LHCN-M2 (cell line): ENCODE data around the gene SUFU. TPM values are rescaled to one million over a fixed set of nuclear protein-coding genes. Genes with fewer than 3 reads are reported as not detected.

Experiments used
- DNase-seq: peaks from one replicate; pipeline ENCODE4 v3.0.0-alpha.2; 2012; ENCODE audit warnings: low read depth
- total RNA-seq: library from RNA; depleted of rRNA; stranded (reverse); fragments of >200 nt; gene quantifications from 2 replicates; pipeline ENCODE4 v1.2.3, GENCODE V29; 2014

SUFU gene
- total RNA-seq, 1 experiment from 2014 or later = 4.0 TPM

DNA sequence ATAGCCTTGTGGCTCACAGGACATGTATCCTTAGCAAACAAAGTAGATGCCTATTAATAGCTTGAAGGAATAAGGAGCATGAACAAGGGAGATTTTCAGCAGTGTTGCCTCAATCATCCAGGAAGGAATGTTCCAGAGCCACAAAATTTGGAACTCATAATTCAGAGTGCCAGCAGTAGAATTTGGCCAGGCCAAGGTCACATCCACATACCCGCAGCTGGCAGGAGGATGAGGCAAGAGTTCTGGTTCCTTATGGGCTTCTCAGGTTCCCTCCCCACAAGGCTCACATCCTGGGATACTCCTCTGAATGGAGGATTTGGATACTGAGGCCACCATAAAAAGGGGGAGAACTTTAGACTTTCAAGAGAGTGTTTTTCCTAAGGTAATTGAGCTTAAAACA is 45.8 kb downstream of the SUFU start:
- DNase-seq = peak; percentile 27

DNA sequence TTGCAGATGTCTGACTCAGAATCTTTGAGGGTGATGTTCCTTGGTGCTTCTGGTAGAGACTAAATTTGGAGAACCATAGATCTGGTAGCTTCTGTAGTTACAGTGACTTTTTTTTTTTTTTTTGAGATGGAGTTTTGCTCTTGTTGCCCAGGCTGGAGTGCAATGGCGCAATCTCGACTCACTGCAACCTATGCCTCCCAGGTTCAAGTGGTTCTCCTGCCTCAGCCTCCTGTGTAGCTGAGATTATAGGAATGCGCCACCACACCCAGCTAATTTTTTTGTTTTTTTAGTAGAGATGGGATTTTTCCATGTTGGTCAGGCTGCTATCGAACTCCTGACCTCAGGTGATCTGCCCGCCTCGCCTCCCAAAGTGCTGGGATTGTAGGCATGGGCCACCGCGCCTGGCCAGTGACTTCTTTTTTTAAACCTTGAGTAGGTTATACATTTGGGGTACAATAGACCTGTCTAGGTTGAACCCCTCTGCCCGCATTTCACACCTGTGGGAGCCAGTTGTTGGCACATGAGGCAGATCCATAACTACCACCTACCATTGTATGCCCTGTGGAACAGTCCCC is 47.0 kb downstream of the SUFU start:
- no peak for DNase-seq

DNA sequence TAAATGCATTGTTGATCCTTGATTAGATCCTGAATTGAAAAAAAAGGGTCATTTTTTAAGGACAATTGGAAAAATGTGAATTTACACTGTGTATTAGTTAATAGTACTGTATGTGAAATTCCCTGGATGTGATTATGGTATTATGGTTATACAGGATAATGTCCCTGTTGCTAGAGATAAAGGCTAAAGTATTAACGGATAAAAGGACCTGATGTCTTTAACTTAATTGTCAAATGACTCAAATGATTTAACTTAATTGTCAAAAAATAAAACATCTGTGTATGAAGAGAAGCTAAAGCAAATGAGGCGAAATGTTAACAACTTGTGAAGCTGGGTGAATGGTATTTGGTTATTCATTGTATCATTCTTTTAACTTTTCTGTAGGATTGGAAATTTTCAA is 48.8 kb downstream of the SUFU start:
- no peak for DNase-seq

DNA sequence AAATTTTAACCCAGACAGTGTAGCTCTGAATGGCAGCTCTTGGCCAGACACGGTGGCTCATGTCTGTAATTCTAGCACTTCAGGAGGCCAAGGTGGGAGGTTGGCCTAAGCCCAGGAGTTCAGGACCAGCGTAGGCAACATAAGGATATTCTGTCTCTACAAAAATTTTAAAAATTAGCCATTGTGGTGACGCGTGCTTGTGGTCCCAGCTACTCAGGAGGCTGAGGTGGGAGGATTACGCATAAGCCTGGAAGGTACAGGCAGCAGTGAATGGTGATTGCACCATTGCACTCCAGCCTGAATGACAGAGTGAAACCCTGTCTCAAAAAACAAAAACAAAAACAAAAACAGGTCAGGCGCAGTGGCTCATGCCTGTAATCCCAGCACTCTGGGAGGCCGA is 50.0 kb downstream of the SUFU start:
- DNase-seq = no peak

DNA sequence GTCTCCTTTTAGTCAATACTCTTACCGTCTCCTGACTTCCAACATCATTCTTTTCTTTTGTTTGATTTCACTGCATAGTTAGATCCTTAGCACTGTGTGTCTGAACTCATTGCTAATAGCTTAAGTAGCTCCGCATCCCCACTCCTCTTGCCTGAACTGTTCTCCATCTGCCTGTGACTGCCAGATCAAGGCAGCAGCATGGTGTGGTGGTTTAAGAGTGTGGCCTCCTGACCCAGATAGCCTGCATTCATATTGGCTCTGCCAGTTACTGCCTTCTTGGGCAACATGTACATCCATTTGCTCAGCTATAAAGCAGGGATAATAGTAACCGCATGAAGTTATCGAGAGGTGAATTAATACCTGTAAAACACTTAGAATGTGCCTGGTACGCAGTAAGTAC is 50.8 kb downstream of the SUFU start:
- DNase-seq = no peak

DNA sequence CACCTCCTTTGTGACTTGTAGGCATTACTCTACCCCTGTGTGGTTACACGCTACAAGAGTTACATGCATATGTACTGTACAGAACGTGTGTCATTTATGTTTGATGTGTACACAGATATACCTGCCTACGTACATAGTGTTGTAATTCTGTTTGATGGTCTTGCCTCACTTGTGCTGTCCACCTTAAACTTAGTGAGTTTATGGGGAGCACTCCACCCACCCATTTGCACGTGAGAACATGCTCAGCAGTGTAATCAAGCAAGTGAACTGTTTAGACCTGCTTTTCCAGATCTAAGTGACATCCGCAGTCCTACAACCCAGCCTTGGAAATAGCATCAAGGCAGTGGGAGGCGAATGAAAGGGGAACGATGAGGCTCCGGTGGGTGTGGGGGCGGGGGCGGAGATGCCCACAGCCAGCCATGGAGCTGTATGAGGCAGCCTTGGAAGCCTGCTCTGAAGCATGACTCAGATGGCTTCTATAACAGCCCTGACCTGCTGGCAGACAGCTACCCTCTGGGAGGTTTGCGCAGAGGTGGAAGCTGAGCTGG is 52.1 kb downstream of the SUFU start:
- peak; percentile 42 for DNase-seq

DNA sequence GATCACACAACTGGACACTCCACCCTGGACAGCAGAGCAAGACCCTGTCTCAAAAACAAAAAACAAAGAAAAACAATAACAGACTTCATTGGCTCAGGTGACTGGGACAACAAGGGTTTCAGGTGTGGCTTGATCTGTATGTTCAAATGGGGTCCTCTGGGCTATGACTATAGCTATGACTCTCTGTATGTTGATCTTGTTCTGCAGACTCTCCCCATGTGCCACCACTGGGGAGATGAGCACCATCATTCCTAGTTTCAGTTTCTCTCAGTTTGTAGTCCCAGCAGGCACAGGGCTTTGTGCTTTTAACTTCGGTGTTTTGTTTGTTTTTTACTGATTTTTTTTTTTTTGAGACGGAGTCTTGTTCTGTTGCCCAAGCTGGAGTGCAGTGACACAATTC is 53.8 kb downstream of the SUFU start:
- no peak for DNase-seq

DNA sequence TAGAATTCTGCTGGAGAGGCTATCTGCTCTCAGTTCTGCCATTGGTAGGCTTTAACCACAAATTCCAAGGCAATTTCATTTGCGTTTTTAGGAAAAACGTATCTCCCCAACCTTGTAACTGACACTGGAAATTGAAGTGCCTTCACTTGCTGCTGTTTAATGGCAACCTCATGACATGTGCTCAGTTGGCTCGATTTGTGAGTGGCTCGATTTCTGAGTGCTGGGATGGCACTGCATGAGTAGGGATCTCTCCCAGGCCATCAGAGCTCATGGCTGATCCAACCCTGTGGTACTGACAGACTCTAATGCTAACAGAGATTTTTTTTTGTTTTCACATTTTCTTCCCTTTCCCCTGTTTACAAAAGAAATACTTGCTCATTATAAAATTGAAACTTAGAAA is 56.0 kb downstream of the SUFU start:
- DNase-seq = no peak

DNA sequence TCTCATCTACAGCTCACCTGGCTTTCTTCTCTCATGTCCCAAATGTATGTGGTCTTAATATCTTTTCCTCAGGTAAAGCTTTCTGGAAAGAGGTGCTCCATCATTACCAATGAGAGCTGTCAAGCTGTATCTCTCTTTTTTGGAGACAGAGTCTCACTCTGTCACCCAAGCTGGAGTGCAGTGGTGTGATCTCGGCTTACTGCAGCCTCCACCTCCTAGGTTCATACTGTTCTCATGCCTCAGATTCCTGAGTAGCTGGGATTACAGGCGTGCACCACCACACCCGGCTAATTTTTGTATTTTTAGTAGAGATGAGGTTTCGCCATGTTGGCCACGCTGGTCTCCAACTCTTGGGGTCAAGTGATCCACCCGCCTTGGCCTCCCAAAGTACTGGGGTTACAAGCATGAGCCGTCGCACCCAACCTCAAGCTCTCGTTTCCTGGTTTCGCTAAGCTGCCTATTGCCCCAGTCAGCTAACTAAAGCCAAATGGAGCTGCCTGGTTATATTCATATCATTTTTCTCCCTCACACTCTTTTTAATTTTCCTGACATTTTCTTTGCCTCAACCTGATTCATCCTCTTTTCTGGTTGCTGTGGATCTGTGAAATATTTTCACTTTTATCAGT is 60.5 kb downstream of the SUFU start:
- DNase-seq = no peak

DNA sequence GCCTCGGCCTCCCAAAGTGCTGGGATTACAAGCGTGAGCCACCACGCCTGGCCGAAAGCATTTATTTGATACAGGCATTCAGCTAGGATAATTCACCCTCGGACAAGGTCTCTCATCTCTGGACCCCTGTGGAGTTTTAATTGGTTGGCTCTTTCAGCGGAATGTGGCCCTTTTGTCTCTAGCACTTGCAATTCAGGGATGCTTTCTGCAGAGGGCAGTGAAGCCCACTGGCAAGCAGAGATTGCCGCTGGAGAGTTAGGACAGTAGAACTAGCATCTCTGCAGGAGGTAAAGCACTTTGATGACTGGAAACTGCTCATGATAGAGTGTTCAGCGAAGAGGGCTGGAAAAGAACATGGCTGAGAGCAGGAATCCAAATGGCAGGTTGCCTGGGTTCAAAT is 62.0 kb downstream of the SUFU start:
- DNase-seq = no peak

DNA sequence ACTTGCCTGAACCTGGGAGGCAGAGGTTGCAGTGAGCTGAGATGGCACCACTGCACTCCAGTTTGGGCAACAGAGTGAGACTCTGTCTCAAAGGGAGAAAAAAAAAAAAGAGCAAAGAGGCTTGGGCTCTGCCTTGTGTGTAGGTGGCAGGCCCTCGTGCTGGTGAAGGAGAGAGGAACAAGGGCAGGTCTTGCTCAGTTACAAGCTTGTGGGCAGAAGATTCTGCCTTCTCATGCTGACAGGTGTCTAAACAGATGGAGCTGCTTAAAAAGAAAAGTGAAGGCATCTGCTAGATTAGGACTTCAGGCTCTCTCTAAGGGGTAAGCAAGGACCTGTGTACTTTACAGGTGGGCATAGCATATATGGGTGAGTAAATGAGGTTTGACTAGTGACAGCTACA is 75.0 kb downstream of the SUFU start:
- DNase-seq = no peak

DNA sequence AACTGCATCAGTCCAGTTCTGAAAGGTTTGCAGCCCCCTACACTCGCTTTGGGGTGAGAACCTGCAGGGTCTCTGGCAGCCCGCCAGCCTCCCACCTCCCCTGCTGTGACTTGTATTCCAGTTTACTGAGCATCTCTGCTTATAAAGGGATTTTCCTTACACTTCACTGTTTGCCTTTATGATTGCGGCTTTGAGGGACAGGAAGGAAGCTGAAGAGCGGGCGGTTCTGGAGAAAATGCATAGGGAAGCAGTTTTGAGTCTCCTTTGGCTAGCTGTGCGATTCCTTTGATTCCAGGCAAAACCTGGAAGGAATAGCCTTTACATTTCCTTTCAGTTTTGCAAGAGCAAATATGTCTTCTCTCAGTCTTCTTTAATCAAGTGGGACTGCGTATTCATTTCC is 75.6 kb downstream of the SUFU start:
- DNase-seq = no peak

DNA sequence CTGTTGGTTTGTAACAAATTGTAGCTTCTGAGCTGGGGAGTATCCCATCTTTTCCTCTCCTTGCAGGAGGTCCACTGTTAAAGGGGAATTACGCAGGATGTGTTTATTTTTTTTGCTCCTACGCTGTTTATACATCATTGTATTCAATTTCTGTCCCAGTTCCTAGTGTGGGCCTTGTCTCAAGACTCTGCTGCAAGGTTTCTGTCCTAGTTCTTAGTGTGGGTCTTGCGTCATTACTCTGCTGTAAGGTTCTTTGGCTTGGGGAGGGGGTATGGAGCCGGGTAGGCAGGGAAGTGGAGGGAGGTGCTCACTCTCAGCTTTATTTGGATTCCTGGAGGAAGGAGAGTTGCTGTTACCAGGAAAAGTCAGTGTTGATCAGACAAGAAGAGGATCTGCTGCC is 76.5 kb downstream of the SUFU start:
- DNase-seq = no peak

DNA sequence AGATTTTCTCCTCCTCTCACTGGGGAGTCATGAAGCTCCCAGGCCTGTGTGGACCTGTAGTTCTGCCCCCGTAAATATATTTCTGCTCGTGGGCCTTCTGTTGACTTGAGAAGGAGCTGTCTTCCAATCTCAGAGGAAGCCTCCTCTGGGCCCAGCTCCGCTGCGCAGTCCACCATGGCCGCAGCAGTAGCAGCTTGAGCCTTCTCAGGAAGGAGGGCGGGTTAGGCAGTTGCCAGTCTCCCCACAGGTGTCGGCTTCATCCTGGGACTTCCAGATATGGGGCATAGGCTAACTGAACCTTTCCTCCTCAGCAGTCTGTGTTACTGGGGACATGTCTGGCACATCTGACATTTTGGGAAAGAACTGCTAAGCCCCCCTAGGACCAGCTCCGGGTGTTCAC is 77.6 kb downstream of the SUFU start:
- no peak for DNase-seq

DNA sequence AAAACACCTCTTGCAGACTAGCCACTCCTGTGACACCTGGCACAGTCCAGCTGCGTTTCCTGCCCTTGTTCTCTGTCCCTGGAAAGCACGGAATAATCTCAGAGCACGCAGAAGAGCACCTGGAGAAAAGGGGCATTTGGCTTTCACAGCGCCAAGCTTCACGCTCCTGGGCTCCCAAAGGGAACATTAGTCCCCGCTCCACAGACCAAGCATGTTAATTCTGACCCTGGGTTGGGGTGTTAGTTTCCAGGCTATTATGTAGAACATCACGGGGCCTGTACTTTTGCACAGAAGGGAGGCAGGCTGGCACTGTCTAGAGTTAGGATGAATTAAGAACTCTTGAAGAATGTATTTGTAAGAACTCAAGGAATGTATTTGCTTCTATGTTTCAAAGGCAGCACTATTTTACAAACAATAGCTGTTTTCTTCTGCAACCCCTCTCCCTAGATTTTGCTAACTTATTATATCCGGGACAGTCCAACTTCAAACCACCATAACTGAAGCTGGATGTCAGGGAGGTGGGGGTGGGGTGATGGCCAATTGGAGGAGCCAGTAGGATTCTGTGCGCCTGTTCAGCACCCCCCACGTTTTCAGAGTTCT is 78.3 kb downstream of the SUFU start:
- no peak for DNase-seq

DNA sequence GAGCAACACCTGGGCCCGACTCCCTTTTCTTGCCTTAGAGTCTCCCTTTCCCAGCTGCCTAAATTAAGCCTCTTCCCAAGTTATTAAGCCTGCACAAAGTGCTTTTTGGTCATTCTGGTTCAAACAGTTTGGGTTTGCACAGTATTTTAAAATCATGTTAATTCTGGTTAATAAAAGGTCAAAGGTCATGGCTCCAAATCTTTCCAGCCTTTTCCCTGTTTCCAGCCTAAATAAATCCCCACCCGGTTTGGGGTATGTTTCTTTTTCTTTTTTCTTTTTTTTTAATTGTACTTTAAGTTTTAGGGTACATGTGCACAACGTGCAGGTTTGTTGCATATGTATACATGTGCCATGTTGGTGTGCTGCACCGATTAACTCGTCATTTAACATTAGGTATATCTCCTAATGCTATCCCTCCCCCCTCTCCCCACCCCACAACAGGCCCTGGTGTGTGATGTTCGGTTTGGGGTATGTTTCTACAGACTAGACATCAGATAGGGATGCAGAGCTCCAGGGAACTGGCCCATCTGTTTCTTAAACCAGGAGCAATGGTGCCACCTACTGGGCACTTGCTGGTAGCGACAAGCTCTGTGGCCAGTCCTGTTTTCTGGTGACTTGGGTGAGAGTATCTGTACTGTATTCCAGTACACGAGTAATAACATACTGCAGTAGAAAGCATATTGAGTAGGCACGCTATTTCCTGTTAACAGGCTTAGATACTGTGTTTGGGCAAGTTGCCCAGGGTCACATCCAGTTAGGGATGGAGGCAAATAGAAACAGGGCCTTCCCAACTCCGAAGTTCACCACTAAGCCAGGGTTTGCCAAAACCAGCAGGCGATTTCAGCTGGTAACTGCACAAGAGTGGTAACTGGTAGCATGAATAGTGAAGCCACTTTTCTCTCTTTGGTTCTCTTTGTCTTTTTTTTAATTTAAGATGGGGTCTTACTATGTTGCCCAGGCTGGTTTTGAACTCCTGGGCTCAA is 80.0 kb downstream of the SUFU start:
- DNase-seq = peak; percentile 81

DNA sequence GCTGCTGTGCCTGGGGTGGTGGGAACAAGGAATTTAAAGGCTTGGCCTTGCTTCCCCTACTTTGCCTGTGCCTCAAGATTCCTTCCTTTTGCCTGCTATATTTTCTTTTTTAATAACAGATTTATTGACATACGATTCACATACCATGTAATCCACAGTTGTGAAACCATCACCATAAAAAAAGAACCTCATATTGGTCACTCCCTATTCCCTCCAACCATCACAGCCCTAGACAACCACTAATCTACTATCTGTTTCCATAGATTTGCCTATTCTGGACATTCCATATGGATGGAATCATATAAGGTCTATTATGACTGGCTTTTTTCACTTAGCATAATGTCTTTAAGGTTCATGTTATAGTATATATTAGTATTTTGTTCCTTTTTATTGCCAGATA is 81.3 kb downstream of the SUFU start:
- DNase-seq = no peak

DNA sequence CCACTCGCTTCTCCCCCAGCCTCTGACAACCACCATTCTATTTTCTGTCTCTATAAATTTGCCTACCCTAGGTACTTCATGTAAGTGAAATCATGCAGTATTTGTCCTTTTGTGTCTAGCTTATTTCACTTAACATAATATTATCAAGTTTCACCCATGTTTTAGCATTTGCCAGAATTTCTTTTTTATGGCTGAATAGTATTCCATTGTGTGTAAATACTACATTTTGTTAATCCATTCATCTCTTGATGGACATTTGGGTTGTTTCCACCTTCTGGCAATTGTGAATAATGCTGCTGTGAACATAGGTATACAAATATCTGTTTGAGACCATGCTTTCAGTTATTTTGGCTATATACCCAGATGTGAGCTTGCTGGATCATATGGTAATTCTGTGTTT is 83.1 kb downstream of the SUFU start:
- DNase-seq = no peak

DNA sequence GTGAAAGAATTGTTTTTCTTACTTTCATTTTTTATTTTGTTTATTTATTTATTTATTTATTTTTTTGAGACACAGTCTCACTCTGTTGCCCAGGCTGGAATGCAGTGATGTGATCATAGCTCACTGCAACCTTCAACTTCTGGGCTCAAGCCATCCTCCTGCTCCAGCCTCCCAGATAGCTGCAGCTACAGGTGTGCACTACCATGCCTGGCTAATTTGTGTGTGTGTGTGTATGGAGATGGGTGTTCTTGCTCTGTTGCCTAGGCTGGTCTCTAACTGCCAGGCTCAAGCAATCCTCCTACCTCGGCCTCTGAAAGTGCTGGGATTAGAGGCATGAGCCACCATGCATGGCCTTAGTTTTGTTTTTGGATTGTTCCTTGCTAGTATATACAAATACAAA is 85.1 kb downstream of the SUFU start:
- DNase-seq = no peak

DNA sequence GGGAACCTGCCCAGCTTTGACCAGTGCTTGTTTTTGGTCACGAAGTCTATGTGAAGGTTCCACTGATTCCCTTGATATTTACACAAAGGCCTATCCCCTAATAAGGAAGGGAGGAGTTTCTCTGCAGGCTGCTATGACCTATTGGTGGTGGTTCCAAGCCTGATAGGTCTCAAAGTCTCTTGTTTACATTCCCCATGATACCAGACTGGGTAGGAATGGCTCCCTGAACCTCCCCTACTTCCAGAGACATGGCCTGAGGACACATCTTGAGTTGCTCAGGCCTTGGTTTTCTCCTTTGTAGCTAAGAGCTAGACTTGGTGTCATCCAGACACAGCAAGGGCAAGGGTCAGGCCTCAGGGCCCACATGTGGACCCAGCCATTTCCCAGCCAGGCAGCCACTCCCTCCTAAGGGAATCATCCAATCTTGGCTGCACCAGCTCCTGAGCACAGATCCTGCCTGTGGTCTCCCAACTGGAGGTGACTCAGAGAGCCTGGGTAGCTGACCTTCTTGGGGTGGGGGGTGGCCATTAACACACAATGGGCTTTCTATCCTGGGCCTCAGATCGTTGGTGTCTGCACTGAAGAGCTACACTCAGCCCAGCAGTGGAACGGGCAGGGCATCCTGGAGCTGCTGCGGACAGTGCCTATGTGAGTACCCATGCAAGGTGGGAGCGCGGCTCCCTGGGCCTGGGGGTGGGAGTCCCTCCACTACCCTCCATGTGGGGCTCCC is 89.5 kb downstream of the SUFU start:
- peak; percentile 77 for DNase-seq

DNA sequence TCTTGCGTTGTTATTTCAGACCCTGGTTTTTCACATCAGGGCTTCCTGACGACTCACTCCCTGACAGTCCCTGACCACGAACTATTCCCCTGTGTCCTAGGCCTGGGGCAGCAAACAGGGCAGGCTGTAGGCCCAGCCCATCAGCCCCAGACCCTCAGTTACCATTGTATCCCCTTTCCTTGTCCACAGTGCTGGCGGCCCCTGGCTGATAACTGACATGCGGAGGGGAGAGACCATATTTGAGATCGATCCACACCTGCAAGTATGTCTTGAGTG is 90.0 kb downstream of the SUFU start:
- no peak for DNase-seq

DNA sequence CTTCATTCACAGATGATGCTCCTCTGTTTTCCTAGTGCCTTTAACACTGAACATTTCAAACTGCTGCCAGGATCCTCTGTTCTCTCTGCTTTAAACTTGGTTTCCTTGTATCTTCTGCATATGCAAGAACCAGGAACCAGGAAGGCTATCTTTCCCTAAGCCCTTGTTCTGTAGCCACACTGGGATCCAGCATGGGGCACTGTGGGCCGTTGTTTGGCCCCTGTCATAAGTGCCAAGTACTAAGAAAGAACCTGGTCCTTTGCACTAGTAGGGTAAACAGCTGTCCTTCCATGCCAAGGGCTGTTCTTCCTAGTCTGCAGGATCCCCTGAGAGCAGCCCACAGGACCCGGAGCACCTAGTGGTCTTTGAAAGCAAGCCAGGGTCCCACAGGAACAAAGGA is 91.5 kb downstream of the SUFU start:
- DNase-seq = no peak
